Measurements from ENCODE around the gene LARP7.
"Not testable (repeated sequence)": the region's sequence is repeated elsewhere in the genome, so short reads cannot be mapped to it uniquely, and the experiment has no call there.

The LARP7 gene

DNA sequence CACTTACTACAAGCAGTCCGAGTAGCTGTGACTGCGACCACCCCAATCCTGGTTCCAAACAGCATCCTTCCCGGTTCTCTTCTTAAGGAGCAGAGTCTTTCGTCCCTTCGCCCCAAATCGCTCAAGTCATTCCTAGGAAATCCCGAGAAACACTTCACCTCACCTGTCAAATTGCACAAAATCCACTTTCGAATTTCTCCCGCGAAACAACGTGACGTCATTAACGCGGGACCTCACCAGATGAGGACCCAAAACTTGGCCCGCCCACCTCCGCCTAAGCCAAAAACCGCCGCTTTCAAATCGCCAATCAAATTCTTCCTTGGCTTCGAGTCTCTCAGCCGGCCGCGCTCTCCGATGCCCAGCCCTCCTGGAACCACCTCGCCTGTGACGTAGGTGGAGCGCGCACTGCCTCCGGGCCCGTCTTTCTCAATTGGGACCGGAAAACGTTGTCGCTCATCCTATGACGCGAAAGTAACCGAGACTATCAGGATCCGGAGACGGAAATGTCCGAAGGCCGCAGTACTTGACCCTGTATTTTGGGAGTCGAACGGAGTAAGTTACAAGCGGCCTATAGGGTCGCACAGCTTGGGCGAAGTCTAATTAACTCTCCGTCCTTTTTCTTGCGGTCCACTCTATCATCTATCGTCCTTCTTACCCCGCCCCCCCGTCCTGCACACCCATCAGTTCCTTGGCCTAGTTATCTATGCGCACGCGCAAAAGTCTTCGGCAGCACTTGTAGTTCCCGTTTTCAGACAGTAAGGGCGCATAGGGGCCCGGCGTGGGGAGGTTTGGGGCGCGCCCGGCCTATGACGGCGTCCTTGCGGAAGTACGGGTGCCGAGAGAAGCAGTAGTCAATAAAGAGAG is at the start of gene LARP7, which contains the start of gene ZGRF1:
LARP7 (plus strand) TSS at position 456 of the 864 bp plus-strand sequence. CDS start 7,527 bp downstream, outside the sequence.
ZGRF1 (minus strand) TSS at position 222 of the 864 bp plus-strand sequence. CDS start 3,733 bp downstream, outside the sequence.
- peak; percentile 98 for DNase-seq

DNA sequence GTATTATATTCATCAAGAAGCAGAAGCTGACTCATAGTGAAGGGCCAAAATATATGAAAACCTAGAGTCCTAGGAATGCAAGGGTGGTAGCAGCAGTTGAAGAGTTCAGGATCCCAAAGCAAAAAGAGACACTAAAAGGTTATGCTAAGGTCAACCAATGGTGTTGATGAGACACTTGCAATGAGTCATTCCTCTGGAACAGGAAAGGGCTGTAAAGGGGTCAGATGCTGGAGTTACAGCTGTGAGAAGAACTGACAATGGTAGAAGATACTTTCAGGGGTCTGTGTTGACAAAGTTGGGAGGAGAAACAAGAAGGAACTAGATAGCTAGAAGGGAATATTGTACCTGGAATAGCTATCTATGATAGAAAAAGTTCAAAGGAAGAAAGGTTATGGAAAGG is 47.7 kb upstream of the LARP7 start:
- DNase-seq: no peak

DNA sequence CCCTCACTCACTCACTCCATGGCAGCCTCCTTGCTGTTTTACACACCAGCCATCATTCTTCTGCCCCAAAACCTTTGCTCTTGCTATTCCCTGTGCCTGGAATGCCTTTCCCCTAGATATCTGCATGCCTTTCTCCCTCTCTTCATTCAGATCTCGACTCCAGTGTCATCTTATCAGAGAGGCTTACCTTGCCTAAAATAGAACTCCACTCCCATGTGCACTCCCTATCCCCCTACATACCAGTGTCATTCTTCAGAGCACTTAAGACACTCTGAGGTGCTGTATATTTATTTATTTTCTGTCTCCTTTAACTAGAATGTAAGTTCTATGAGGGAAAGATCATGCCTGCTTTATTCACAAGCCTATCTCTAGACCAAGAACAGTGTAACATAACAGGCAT is 45.4 kb upstream of the LARP7 start:
- DNase-seq: no peak

DNA sequence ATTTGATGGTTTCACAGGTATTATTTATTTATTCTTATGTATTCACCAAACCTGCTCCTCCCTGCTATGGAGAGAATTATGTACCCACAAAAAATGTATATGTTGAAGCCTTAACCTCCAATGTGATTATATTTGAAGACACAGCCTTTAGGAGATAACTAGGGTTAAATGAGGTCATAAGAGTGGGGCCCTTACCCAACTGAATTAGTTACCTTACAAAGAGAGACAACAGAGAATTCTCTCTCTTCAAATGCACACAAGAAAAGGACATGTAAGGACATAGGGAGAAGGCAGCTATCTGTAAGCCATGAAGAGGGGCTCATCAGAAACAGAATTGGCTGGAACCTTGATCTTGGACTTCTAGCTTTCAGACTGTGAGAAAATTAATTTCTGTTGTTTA is 44.2 kb upstream of the LARP7 start:
- DNase-seq: no peak

DNA sequence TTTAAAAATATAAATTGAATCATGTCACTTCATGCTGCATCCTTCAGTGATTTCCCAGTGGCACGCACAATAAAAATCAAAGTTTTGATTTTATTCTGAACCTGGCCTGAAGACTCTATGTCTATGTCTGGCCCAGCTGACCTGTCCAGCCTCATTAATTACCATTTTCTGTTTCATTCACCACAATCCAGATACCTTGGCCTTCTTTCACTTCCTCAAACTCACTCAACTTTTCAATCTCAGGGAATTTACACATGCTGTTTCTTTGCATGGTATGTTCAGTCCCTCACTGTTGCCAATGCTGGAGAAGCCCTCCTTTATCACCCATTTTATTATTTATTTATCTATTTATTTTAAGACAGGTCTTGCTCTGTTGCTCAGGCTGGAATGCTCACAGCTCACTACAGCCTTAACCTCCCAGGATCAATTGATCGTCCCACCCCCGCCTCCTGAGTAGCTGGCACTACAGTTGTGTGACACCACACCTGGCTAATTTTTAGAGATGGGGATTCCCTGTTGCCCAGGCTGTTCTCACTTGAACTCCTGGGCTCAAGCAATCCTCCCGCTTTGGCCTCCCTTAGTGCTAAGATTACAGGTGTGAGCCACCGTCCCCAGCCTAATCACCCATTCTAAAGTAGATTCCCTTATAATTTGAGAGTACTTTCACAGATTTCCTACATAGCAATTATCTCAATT is 43.4 kb upstream of the LARP7 start:
- no peak for DNase-seq

DNA sequence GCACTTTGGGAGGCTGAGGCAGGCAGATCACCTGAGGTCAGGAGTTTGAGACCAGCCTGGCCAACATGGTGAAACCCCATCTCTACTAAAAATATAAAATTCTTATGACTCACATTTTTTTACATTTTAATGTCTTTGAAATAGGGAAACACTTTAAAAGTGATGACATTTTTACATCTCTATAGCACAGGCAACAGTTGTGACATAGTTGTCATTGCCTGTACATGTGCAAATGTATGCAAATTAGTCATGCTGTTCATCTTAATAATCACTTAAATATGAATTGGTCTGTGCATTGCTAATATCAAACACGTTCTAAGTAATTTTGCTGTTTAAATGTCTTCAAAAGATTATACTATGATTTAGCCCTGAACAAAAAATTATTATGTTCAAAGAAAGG is 42.0 kb upstream of the LARP7 start:
- DNase-seq: no peak

DNA sequence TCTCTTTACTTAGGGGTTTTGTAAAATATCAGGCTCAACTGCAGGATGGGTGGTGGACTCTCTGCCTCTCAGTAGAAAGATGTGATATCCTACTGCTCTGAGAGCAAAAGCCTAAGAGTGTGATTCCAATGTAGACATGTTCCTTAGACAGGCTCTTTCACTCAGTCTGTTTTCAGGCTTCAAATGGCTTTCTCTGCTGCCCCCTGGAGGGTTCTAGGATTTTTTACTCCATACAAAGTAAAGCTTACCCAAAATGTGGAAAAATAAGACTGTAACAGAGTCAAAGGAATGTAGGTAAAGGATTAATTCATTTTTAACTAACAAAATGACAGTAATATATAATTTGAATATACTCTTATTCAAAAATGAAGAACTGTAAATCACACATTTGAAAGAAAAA is 32.4 kb upstream of the LARP7 start:
- DNase-seq: peak; percentile 27

DNA sequence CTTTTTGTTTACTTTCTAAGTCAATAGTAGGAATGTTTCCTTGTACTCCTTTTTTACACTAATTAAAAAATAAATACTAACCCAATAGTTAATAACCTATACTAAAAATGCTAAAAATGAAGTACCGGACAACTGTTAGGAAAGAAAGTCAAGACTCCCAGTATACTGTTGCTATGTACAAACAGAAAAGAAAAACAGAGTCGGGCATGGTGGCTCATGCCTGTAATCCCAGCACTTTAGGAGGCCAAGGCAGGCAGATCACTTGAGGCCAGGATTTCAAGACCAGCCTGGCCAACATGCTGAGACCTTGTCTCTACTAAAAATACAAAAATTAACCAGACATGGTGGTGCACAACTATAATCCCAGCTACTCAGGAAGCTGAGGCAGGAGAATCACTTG is 24.1 kb upstream of the LARP7 start:
- DNase-seq: not testable (repeated sequence)

DNA sequence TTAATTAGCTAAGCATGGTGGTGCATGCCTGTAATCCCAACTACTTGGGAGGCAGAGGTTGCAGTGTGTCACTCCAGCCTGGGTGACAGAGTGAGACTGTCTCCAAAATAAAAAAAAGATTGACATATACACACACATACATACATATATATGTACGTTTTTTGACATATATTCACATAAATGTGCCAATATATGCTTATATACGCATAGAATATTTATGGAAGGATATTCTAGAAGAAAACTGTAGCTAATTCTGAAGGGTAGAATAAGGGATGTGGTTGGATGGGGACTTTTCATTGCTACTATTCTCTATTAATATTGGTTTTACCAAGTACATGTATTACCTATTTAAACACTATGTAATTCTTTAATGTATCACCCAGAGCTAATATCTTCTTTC is 20.0 kb upstream of the LARP7 start:
- no peak for DNase-seq

DNA sequence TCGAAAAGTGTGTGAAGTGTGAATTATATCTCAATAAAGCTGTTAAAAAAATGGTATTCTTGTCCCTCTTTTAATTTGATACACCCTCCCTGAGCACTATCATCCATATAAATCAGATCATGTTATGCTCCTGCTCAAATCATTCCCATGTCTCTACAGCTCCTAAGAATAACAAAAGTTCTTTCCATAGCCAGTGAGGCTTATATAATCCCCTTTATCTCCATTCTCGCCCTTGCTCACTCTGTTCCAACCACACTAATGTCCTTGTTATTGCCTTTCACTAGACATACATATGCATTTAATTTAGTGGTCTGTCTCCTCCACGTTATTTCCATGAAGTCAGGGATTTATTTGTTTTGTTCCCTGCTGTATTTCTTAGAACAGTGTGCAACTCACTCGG is 10.7 kb upstream of the LARP7 start:
- no peak for DNase-seq

DNA sequence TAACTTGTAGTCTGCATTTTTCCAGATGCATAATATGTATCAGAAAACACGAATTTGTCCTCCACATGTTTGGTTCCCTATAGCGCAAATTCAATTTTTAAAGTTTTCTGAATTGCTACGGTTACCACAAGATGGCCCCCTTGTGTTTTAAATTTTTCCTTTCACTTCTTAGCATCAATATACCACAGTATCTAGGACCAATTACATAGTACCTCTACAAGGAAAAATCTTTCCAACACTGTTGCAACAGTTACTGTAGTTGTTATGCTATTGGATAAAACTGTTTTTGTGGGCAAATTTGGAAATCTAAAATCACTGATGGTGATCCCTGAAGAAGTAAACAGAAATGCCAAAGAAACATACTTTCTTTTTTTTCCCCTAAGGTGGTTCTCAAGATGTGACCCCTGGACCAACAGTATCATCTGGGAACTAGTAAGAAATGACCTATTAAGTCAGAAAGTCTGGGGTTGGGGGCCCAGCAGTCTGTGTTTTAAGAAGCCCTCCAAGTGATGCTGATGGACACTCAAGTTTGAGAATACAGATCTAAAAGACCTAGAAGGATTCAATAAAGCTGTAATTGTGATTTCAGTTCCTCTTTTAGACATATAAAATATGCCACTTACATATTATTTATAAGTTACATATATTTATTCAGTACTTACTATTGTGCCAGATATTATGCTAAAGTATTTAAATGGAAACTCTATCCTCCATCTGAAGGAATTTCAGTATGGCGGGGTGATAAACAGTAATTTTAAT is 3.3 kb upstream of the LARP7 start:
- DNase-seq: no peak

DNA sequence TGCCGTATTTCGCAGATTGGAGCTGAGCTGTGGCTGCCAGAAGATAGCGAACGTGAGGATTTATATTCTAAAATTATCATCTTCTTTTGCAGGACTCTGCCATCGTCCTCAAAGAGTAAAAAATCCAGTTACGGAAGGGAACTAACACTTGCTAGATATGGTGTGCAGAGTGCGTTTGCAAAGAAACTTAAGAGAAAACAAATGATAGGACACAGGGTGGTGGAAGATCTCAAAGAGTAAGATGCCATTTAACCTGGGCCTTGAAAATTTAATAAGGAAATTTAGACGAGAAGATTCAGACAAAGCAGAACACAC is 566 bp downstream of the LARP7 start:
- no peak for DNase-seq

DNA sequence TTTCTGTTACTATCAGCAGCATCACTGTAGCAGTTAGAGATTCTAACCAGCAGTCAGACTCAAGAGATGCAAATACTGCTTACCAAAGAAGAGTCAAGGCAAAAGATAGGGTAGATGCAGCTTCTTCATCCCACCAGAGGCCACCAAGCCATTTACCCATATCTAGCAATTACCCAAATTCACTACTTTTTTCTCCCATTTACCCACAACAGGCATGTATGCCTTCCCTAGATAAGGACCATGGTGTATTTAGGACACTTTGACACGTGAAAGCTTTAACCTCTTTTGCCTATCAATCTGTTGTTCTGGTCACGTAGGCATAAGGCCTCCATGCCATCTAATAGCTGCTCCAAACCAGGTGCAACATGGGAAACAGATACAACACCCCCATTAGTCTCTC is 5.6 kb downstream of the LARP7 start:
- DNase-seq: no peak

DNA sequence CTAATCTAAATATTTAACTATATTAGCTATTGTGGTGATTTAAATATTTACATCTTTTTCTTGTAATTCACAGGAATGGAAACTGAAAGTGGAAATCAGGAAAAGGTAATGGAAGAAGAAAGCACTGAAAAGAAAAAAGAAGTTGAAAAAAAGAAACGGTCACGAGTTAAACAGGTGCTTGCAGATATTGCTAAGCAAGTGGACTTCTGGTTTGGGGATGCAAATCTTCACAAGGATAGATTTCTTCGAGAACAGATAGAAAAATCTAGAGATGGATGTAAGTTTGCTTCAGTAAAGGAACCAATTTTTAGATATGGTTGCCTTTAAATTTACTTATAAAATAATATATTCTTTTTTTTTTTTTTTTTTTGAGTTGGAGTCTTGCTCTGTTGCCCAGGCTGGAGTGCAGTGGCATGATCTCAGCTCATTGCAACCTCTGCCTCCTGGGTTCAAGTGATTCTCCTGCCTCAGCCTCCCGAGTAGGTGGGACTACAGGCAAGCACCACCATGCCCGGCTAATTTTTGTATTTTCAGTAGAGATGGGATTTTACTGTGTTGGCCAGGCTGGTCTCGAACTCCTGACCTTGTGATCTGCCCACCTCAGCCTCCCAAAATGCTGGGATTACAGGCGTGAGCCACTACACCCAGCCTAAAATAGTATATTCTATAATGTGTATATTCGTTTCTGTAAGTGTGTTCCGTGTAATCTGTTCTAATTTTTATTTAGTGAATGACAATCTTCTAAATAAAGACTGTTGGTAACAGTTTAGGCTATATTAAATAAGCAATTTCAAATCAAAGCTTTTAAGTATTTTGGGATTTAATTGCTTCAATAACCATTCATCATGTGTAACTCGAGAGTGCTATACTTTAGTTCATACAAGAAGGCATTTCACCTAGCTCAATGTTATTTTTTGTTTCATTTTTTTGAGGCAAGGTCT is 7.9 kb downstream of the LARP7 start:
- DNase-seq: not testable (repeated sequence)

DNA sequence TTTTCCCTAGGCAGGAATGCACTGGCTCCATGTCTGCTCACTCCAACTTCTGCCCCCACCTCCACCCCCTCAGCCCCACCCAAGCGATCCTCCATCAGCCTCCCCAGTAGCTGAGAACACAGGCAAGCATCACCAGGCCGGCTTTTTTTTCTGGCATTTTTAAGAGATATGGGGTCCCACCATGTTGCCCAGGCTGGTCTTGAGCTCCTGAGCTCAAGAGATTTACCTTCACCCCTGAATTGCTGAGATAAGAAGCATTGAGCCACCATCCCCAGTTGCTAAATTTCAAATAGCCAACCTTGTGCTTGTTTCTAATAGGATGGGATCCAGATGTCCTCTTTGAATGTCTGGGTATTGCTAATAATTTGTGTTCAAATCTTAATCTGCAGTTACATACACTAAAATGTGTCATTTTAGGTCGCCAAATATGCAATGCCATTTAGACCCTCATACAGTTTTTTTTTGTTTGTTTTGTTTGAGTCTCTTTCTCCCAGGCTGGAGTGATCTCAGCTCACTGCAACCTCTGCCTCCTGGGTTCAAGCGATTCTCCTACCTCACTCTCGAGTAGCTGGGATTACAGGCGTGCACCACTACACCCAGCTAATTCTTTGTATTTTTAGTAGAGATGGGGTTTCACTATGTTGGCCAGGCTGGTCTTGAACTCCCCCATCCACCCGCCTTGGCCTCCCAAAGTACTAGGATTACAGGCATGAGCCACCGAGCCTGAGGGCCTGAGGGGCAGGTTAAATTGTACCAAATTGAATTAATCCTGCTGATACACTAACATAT is 8.8 kb downstream of the LARP7 start:
- no peak for DNase-seq

DNA sequence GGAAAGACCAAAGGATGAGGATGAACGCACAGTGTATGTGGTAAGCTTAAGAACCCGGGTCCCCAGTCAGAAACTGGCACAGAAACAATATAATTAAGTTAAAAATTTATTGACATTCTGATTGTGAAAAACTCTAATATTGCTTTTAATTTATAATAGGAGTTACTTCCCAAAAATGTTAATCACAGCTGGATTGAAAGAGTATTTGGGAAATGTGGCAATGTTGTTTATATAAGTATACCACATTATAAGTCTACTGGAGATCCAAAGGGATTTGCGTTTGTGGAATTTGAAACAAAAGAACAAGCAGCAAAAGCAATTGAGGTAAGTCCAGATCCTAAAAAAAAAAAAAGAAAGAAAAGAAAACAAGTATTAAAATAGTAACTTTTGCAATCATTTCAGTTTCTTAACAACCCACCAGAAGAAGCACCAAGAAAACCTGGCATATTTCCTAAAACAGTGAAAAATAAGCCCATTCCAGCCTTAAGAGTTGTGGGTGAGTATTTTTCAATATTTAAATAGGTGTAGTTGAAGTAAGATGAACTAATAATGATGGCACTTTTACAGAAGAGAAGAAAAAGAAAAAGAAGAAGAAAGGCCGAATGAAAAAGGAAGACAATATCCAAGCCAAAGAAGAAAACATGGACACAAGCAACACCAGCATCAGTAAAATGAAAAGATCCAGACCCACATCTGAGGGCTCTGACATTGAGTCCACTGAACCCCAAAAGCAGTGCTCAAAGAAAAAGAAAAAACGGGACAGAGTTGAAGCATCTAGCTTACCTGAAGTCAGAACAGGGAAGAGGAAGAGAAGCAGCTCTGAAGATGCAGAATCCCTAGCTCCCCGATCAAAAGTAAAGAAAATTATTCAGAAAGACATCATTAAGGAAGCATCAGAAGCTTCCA is 9.9 kb downstream of the LARP7 start:
- DNase-seq: no peak

DNA sequence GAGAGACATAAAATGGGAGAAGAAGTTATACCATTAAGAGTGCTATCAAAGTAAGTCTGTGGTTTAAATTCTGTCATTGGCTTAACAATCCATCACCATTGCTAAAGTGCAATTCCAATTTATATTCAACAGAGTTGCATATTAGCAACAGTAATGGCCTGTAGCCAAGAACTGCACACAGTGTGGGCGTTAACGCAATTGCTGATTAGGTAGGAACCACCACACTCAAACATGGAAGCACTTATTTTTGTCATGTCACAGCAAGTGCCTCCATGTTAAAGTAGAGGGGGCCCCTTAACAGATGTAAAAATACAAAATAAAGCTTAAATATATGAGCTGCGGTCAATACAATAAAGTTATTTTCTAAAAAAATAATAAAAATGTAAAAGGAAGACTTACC is 10.8 kb downstream of the LARP7 start:
- no peak for DNase-seq

DNA sequence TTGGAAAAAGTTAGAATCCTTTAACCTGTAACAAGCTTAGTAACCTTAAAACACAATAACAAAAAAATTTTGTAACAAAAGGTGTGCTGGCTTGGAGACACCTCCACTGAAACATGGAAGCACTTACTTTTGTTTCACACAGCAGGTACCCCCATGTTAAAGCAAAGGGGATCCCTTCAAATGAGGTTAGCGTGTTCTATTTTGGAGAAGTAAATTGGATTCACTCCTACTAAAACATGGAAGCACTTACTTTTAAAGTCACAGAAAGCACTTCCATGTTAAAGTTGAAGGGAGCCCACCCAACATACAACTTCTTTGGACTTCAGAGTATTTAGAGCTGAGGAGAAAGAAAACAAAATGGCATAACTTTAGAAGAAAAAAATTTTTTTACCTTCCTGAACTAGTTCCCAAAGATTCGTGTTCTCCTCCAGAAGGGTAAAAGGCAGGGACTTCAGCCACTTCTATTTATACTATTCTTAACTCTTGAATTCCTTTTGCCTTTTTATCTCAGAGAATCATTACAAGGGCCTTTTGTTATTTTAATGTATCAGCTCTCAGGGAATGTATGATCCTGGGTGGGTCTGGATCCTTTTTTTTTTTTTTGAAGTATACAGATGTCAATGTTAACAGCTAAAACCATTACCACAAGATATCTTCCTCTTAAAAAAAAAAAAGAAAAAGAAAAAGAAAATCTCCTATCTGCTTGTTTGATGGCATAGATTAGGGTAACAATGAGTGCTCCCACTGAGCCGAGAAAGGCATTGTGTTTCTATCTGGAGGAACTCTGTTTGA is 11.5 kb downstream of the LARP7 start:
- no peak for DNase-seq

DNA sequence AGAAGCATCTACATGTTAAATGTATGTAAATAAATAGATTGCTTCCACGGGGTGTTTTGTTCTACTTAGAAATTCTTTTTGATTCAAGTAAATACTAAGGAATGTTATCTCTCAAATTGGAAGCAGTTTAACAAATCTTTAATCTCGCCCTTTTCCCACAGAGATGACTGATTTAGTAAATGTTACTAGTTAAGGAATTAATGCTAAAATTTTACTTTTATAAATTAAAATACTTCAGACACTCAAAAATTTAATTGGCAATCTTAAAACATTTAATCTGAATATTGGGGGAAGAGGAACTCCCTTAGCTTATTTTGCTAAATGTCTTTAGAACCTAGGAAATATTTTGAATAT is 12.1 kb downstream of the LARP7 start:
- no peak for DNase-seq

DNA sequence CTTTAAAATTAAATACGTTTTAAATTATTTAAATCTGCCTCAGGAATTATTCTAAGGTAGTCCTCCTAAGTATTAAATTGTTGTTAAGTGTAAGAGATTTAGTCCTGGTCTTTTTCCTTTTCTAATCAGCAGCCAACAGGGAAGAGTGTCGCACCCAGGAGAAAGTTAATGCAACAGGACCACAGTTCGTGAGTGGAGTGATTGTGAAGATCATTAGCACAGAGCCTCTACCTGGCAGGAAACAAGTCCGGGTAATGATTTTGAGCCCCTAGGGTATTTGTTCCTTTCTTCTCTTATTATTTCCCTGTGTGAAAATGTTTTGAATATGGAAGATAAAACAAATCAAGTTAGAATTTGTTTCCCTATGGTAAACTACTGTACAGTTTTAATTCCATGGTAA is 13.4 kb downstream of the LARP7 start:
- no peak for DNase-seq
